OCI-LY1 (cell line): ENCODE results near the gene TANGO6.

Experiments
- H2AFZ ChIP-seq: fragments of 200-600 bp; sonication (generic), shearing (Covaris generic); 2 replicates; pipeline ENCODE4 v1.6.0; 2014; ENCODE audit warnings: antibody characterized with exemption, mild to moderate bottlenecking, low read length
- H3F3A ChIP-seq: fragments of 200-600 bp; sonication (generic), shearing (Covaris generic); 2 replicates; pipeline ENCODE4 v1.6.0; 2014; ENCODE audit warnings: mild to moderate bottlenecking, antibody characterized with exemption, low read length, moderate library complexity; ENCODE audit not compliant: insufficient read depth
- H3K27ac ChIP-seq: fragments of 200-600 bp; sonication (generic); 2 replicates; pipeline ENCODE4 v1.5.1; 2014; ENCODE audit warnings: low read length, mixed run types, mild to moderate bottlenecking, low read depth; ENCODE audit not compliant: poor library complexity, severe bottlenecking
- H3K27me3 ChIP-seq: fragments of 200-600 bp; sonication (generic); 2 replicates; pipeline ENCODE4 v1.6.0; 2014; ENCODE audit warnings: antibody characterized with exemption, mild to moderate bottlenecking, low read length, moderate library complexity; ENCODE audit not compliant: insufficient read depth
- H3K36me3 ChIP-seq: fragments of 200-600 bp; sonication (generic); 2 replicates; pipeline ENCODE4 v1.6.1; 2014; ENCODE audit warnings: mild to moderate bottlenecking, antibody characterized with exemption, low read length, moderate library complexity, mixed read lengths; ENCODE audit not compliant: insufficient read depth
- H3K4me1 ChIP-seq: fragments of 200-600 bp; sonication (generic); 2 replicates; pipeline ENCODE4 v1.5.1; 2014; ENCODE audit warnings: mild to moderate bottlenecking, low read length, moderate library complexity; ENCODE audit not compliant: insufficient read depth, severe bottlenecking
- H3K4me2 ChIP-seq: fragments of 200-600 bp; sonication (generic), shearing (Covaris generic); 2 replicates; pipeline ENCODE4 v1.6.1; 2014; ENCODE audit warnings: low read length
- H3K4me3 ChIP-seq: fragments of 200-600 bp; sonication (generic); 2 replicates; pipeline ENCODE4 v1.5.1; 2014; ENCODE audit warnings: low read length, low read depth, mild to moderate bottlenecking, mixed read lengths; ENCODE audit not compliant: poor library complexity, severe bottlenecking
- H3K79me2 ChIP-seq: fragments of 200-600 bp; shearing (Covaris generic); 2 replicates; pipeline ENCODE4 v1.6.1; 2016; ENCODE audit warnings: mixed run types, low read length, mixed read lengths; ENCODE audit not compliant: insufficient read depth
- H3K9ac ChIP-seq: fragments of 200-600 bp; sonication (generic), shearing (Covaris generic); 2 replicates; pipeline ENCODE4 v1.6.1; 2014; ENCODE audit warnings: mild to moderate bottlenecking, low read length, mixed read lengths
- H3K9me2 ChIP-seq: fragments of 200-600 bp; sonication (generic), shearing (Covaris generic); 2 replicates; pipeline ENCODE4 v1.6.1; 2014; ENCODE audit warnings: low read depth, mild to moderate bottlenecking, low read length, mixed read lengths
- H3K9me3 ChIP-seq: fragments of 200-600 bp; shearing (Covaris generic); 2 replicates; pipeline ENCODE4 v1.6.1; 2014; ENCODE audit warnings: low read length, mixed read lengths
- H4K20me1 ChIP-seq: fragments of 200-600 bp; sonication (generic), shearing (Covaris generic); 2 replicates; pipeline ENCODE4 v1.6.0; 2016; ENCODE audit warnings: mild to moderate bottlenecking, low read length; ENCODE audit not compliant: insufficient read depth
- EZH2 ChIP-seq: fragments of 200-600 bp; sonication (generic), shearing (Covaris generic); IDR thresholded peaks from 2 replicates; pipeline ENCODE4 v1.8.0; 2017; ENCODE audit warnings: borderline replicate concordance, mixed run types, mild to moderate bottlenecking, antibody characterized with exemption, low read length, moderate library complexity, mixed read lengths
- TF ChIP-seq, protein P1 (sequence below): fragments of 200-600 bp; sonication (generic), shearing (Covaris generic); IDR thresholded peaks from 2 replicates; pipeline ENCODE4 v1.5.1; 2017; ENCODE audit warnings: mild to moderate bottlenecking, antibody characterized with exemption, low read length, moderate library complexity, mixed read lengths

The TANGO6 gene

GRCh38 chr16:69114346-69114975 lies 271.1 kb downstream of the TANGO6 start:
- TF ChIP-seq EZH2, result no peak
- TF ChIP-seq, protein P1, sequence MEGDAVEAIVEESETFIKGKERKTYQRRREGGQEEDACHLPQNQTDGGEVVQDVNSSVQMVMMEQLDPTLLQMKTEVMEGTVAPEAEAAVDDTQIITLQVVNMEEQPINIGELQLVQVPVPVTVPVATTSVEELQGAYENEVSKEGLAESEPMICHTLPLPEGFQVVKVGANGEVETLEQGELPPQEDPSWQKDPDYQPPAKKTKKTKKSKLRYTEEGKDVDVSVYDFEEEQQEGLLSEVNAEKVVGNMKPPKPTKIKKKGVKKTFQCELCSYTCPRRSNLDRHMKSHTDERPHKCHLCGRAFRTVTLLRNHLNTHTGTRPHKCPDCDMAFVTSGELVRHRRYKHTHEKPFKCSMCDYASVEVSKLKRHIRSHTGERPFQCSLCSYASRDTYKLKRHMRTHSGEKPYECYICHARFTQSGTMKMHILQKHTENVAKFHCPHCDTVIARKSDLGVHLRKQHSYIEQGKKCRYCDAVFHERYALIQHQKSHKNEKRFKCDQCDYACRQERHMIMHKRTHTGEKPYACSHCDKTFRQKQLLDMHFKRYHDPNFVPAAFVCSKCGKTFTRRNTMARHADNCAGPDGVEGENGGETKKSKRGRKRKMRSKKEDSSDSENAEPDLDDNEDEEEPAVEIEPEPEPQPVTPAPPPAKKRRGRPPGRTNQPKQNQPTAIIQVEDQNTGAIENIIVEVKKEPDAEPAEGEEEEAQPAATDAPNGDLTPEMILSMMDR, result no peak
- Histone ChIP-seq H3K27ac (no peak overlapping the region), H3F3A (no peaks in the 10 kb centered on the region), H3K9me3 (no peaks in the 10 kb centered on the region), H3K4me2 (no peak overlapping the region), H3K4me3 (no peak overlapping the region), H3K9ac (no peak overlapping the region), H3K79me2 (no peaks in the 10 kb centered on the region), H3K27me3 (no peaks in the 10 kb centered on the region), H3K36me3 (peaks cover 34% of the 10 kb centered on the region), H3K4me1 (no peaks in the 10 kb centered on the region), H3K9me2 (no peaks in the 10 kb centered on the region), H2AFZ (no peak overlapping the region), H4K20me1 (no peaks in the 10 kb centered on the region)

DNA sequence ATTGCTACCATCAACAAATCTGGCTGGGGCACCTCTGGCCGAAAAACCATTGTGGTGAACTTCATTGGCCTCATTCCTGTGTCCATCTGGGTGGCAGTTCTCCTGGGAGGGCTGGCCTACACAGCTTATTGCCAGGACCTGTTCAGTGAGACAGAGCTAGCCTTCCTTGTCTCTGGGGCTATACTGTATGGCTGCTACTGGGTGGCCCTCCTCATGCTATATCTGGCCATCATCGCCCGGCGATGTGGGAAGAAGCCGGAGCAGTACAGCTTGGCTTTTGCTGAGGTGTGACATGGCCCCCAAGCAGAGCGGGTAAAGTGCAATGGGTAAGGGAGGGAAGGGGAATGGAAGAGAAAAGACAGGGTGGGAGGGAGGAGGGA lies 271.6 kb downstream of the TANGO6 start:
- H3K4me1 ChIP-seq, result no peaks in the 10 kb centered on the region
- H3K4me2 ChIP-seq, result no peak overlapping the region
- H3K36me3 ChIP-seq, result peaks cover 35% of the 10 kb centered on the region
- H3F3A ChIP-seq, result no peaks in the 10 kb centered on the region
- no peaks in the 10 kb centered on the region for H3K9me2 ChIP-seq
- no peak overlapping the region for H2AFZ ChIP-seq
- no peak overlapping the region for H3K27ac ChIP-seq
- no peaks in the 10 kb centered on the region for H4K20me1 ChIP-seq
- H3K27me3 ChIP-seq, result no peaks in the 10 kb centered on the region
- no peaks in the 10 kb centered on the region for H3K9me3 ChIP-seq
- H3K79me2 ChIP-seq, result no peaks in the 10 kb centered on the region
- no peak overlapping the region for H3K9ac ChIP-seq
- TF ChIP-seq EZH2, result no peak
- TF ChIP-seq, protein P1, result no peak
- H3K4me3 ChIP-seq, result no peak overlapping the region

DNA sequence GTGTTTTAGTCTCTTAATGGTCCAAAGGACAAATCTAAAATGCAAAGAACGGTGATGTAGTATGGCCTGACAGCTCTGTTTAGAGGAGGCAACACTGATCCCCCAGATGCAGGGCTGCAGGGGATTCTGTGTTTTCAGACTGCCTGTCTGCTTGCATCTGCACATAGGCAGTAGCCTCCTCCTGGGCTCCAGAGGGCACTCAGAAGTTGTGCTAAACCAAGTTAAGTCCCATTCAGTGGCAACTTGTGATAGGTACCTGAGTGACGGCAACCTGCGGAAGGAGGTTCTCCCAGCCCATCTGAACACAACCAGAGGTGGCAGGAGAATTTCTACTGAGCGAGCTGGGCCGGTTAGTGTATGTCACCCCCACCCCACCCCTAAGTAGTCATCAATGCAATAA lies 272.0 kb downstream of the TANGO6 start:
- H3K4me1 ChIP-seq, result no peaks in the 10 kb centered on the region
- no peaks in the 10 kb centered on the region for H3F3A ChIP-seq
- no peak overlapping the region for H3K4me2 ChIP-seq
- no peaks in the 10 kb centered on the region for H3K9me3 ChIP-seq
- no peaks in the 10 kb centered on the region for H3K27me3 ChIP-seq
- no peak overlapping the region for H3K27ac ChIP-seq
- H3K9me2 ChIP-seq, result no peaks in the 10 kb centered on the region
- H3K36me3 ChIP-seq, result peaks cover 39% of the 10 kb centered on the region
- no peaks in the 10 kb centered on the region for H4K20me1 ChIP-seq
- no peak overlapping the region for H2AFZ ChIP-seq
- no peak overlapping the region for H3K9ac ChIP-seq
- no peaks in the 10 kb centered on the region for H3K79me2 ChIP-seq
- H3K4me3 ChIP-seq, result no peak overlapping the region
- TF ChIP-seq EZH2, result no peak
- TF ChIP-seq, protein P1, result no peak
